Esophagus (tissue), 2 donors: Measurements from ENCODE around the gene KDM4C. TPM values are rescaled to one million over a fixed set of nuclear protein-coding genes. Genes with fewer than 3 reads are reported as not detected.

ENCODE experiments used
- H3K27ac ChIP-seq, 2 donors: one replicate each; pipeline ENCODE4 v1.5.1; 2013; ENCODE audit warnings: low read depth in 2 of 2, mild to moderate bottlenecking in 2 of 2, inconsistent platforms in 1 of 2, low read length in 1 of 2, moderate library complexity in 1 of 2
- H3K27me3 ChIP-seq, 2 donors: one replicate each; pipeline ENCODE4 v1.6.1; 2013; ENCODE audit warnings: low read length in 2 of 2, control low read depth in 1 of 2, mild to moderate bottlenecking in 1 of 2; ENCODE audit not compliant: insufficient read depth in 2 of 2, control insufficient read depth in 1 of 2
- H3K36me3 ChIP-seq, 2 donors: one replicate each; pipeline ENCODE4 v1.6.1; 2013; ENCODE audit warnings: low read length in 1 of 2; ENCODE audit not compliant: control insufficient read depth in 2 of 2, insufficient read depth in 2 of 2
- H3K4me1 ChIP-seq, 2 donors: one replicate each; pipeline ENCODE4 v1.6.1; 2013; ENCODE audit warnings: low read length in 1 of 2; ENCODE audit not compliant: control insufficient read depth in 2 of 2, insufficient read depth in 2 of 2
- H3K4me3 ChIP-seq, 2 donors: one replicate each; pipeline ENCODE4 v1.5.1; 2013; ENCODE audit warnings: low read length in 2 of 2, mild to moderate bottlenecking in 2 of 2, low read depth in 1 of 2, moderate library complexity in 1 of 2
- H3K9me3 ChIP-seq, 2 donors: one replicate each; pipeline ENCODE4 v1.6.1; 2013; ENCODE audit warnings: mild to moderate bottlenecking in 2 of 2, low read depth in 1 of 2, low read length in 1 of 2, moderate library complexity in 1 of 2; ENCODE audit not compliant: control insufficient read depth in 2 of 2, insufficient read depth in 1 of 2
- WGBS, 2 donors: extraction: QIAGEN DNeasy Blood & Tissue Kit; methylation state at CpG; one replicate each; pipeline ENCODE4 v1.1.7; 2013; 5-methylcytosine and 5-hydroxymethylcytosine counted together
- polyA plus RNA-seq, 2 donors: library from polyadenylated mRNA; stranded (reverse); fragments of 200-250 nt; gene quantifications; one replicate each; pipeline ENCODE4 v1.2.3, GENCODE V29; 2013
- donor health status: healthy with polysubstance abuse.
- donor health status: Bipolar disorder and iron deficiency.

KDM4C gene
- polyA plus RNA-seq, 2 donors: 5.9 to 8.0 TPM

GRCh38 chr9:7073706-7074105, 315.9 kb downstream of the KDM4C start:
- WGBS, 2 donors: 91 to 94% methylated on average over 2 of the region's 2 CpGs
- no peak overlapping the region for H3K4me3 ChIP-seq
- H3K9me3 ChIP-seq: no peaks in the 10 kb centered on the region
- peaks cover 0 to 5% of the 10 kb centered on the region in 2 donors for H3K36me3 ChIP-seq
- no peaks in the 10 kb centered on the region for H3K27me3 ChIP-seq
- H3K27ac ChIP-seq: no peak overlapping the region
- H3K4me1 ChIP-seq: no peaks in the 10 kb centered on the region

- no peak overlapping the region for H3K4me3 ChIP-seq
- H3K27ac ChIP-seq: no peak overlapping the region
- WGBS, 2 donors: 91% methylated on average over 7 of the region's 7 CpGs
- no peaks in the 10 kb centered on the region for H3K9me3 ChIP-seq
- H3K27me3 ChIP-seq: no peaks in the 10 kb centered on the region
- no peaks in the 10 kb centered on the region for H3K4me1 ChIP-seq
- peaks cover 0 to 5% of the 10 kb centered on the region in 2 donors for H3K36me3 ChIP-seq
These were observed 317.4 kb downstream of the KDM4C start for GRCh38 chr9:7075154-7075553.

- H3K27ac ChIP-seq: no peak overlapping the region
- H3K9me3 ChIP-seq: no peaks in the 10 kb centered on the region
- H3K27me3 ChIP-seq: no peaks in the 10 kb centered on the region
- WGBS, 2 donors: 88 to 98% methylated on average over 3 of the region's 3 CpGs
- H3K36me3 ChIP-seq: peaks cover 0 to 8% of the 10 kb centered on the region in 2 donors
- H3K4me1 ChIP-seq: no peaks in the 10 kb centered on the region
- no peak overlapping the region for H3K4me3 ChIP-seq
These were observed 321.3 kb downstream of the KDM4C start for GRCh38 chr9:7079051-7079450.

- Histone ChIP-seq H3K27ac (no peak overlapping the region), H3K27me3 (no peaks in the 10 kb centered on the region), H3K9me3 (no peaks in the 10 kb centered on the region), H3K4me3 (no peak overlapping the region), H3K4me1 (no peaks in the 10 kb centered on the region), H3K36me3 (peaks cover 0 to 8% of the 10 kb centered on the region in 2 donors)
- WGBS, 2 donors: 74 to 85% methylated on average over 5 of the region's 5 CpGs
These were observed 323.4 kb downstream of the KDM4C start for GRCh38 chr9:7081065-7081600.

- H3K4me1 ChIP-seq: no peaks in the 10 kb centered on the region
- H3K9me3 ChIP-seq: no peaks in the 10 kb centered on the region
- 89 to 97% methylated on average over 1 of the region's 1 CpG for WGBS, 2 donors
- H3K27me3 ChIP-seq: no peaks in the 10 kb centered on the region
- H3K36me3 ChIP-seq: peaks cover 0 to 3% of the 10 kb centered on the region in 2 donors
- no peak overlapping the region for H3K4me3 ChIP-seq
- no peak overlapping the region for H3K27ac ChIP-seq
These were observed 325.4 kb downstream of the KDM4C start for GRCh38 chr9:7083192-7083591.

GRCh38 chr9:7085357-7085756, 327.6 kb downstream of the KDM4C start:
- 90% methylated on average over 4 of the region's 4 CpGs for WGBS, 2 donors
- Histone ChIP-seq H3K36me3 (peaks cover 0 to 3% of the 10 kb centered on the region in 2 donors), H3K4me1 (no peaks in the 10 kb centered on the region), H3K27me3 (no peaks in the 10 kb centered on the region), H3K4me3 (no peak overlapping the region), H3K27ac (no peak overlapping the region), H3K9me3 (no peaks in the 10 kb centered on the region)

GRCh38 chr9:7086389-7086788, 328.6 kb downstream of the KDM4C start:
- no peaks in the 10 kb centered on the region for H3K27me3 ChIP-seq
- 95 to 96% methylated on average over 3 of the region's 3 CpGs for WGBS, 2 donors
- no peak overlapping the region for H3K27ac ChIP-seq
- no peaks in the 10 kb centered on the region for H3K9me3 ChIP-seq
- no peak overlapping the region for H3K4me3 ChIP-seq
- H3K4me1 ChIP-seq: no peaks in the 10 kb centered on the region
- peaks cover 0 to 3% of the 10 kb centered on the region in 2 donors for H3K36me3 ChIP-seq

- WGBS, 2 donors: 73 to 80% methylated on average over 3 of the region's 3 CpGs
These were observed 330.8 kb downstream of the KDM4C start for GRCh38 chr9:7088611-7089010.

GRCh38 chr9:7089406-7090193, 331.8 kb downstream of the KDM4C start:
- Histone ChIP-seq H3K27ac (no peak overlapping the region), H3K36me3 (no peaks in the 10 kb centered on the region), H3K4me3 (no peak overlapping the region), H3K4me1 (no peaks in the 10 kb centered on the region), H3K9me3 (no peaks in the 10 kb centered on the region), H3K27me3 (no peaks in the 10 kb centered on the region)
- 82% methylated on average over 5 of the region's 5 CpGs for WGBS, 2 donors

More at GRCh38 chr9:7088611-7089010, 330.8 kb downstream of the KDM4C start:
- H3K9me3 ChIP-seq: no peaks in the 10 kb centered on the region
- no peak overlapping the region for H3K27ac ChIP-seq
- H3K4me3 ChIP-seq: no peak overlapping the region
- H3K4me1 ChIP-seq: no peaks in the 10 kb centered on the region
- H3K27me3 ChIP-seq: no peaks in the 10 kb centered on the region
- no peaks in the 10 kb centered on the region for H3K36me3 ChIP-seq

- Histone ChIP-seq H3K9me3 (no peaks in the 10 kb centered on the region), H3K4me3 (no peak overlapping the region), H3K27ac (no peak overlapping the region), H3K4me1 (peaks cover 0 to 5% of the 10 kb centered on the region in 2 donors), H3K27me3 (no peaks in the 10 kb centered on the region), H3K36me3 (no peaks in the 10 kb centered on the region)
- WGBS, 2 donors: 88% methylated on average over 4 of the region's 4 CpGs
These were observed 335.3 kb downstream of the KDM4C start for GRCh38 chr9:7093040-7093439.
